Stimulated activated CD4-positive, alpha-beta T cell treated with anti-CD3 and anti-CD28 coated beads, Interleukin-2, amount 100 ng/mL, for 48 hours (primary cell): ENCODE data around the gene HACD3.
A peak's percentile ranks its signal among the peaks of the same experiment; 100 is the strongest.
"Not testable (repeated sequence)": the region's sequence is repeated elsewhere in the genome, so short reads cannot be mapped to it uniquely, and the experiment has no call there.

Experiments used
- DNase-seq, 2 donors: peaks; one replicate each; pipeline ENCODE4 v3.0.0-alpha.2; 2020

Gene HACD3

DNA sequence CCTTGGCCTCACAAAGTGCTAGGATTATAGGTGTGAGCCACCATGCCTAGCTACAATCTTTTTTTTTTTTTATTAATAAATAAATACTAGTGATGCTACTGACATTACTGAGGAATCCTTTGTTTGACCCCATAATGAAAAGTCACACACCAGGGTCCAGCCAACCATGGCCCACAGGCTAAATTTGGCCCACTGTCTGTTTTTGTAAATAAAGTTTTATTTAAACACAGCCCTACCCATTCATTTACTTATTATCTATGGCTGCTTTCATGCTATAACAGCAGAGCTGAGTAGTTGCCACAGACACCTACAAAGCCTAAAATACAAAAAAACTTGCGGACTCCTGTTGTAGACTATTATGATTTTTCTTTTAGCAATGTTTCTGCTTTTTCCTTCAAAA, 73.3 kb downstream of the HACD3 start:
- DNase-seq = no peak

DNA sequence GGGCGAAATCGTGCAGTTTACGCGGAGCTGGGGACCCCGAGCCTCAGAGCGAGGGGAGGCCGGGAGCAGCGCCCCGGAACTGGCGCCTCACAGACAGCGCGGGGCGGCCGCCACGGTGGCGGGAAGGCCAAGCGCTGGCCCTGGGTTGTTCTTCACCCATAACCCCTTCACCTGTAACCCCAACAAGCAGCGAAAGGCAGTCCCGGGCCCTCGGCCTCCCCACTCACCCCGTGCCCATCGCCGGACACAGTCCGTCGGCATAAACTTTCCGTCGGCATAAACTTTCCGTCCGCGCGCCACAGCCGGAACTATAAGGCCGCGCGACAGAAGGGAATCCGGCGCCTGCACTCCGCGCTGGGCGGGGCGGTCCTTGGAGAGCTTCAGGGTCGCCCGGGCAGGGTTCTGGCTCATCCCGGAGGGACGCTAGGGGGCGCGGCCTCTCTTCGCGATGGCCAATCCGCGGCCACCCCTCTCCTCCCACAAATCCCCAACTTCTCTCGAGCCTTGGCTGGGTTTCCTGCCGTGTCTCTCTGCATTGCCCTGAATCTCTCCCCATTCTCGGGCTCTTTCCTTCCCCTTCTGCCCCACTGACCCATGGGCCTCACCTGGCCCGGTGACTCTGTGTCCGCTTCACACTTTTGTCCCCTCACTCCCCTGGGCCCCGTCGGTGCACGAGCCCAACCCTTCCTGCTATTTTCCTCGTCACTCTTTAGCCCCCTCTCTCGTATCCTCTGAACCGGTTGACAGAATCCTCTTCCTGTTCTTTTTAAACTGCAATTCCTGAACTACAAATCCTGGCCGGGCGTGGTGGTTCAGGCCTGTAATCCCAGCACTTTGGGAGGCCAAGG, 80.8 kb downstream of the HACD3 start, which contains the start of gene INTS14:
TSS of gene INTS14 (minus strand) at position 261 of the 848 bp plus-strand sequence. CDS start 3,751 bp downstream, outside the sequence.
- DNase-seq = peak; percentile 97

DNA sequence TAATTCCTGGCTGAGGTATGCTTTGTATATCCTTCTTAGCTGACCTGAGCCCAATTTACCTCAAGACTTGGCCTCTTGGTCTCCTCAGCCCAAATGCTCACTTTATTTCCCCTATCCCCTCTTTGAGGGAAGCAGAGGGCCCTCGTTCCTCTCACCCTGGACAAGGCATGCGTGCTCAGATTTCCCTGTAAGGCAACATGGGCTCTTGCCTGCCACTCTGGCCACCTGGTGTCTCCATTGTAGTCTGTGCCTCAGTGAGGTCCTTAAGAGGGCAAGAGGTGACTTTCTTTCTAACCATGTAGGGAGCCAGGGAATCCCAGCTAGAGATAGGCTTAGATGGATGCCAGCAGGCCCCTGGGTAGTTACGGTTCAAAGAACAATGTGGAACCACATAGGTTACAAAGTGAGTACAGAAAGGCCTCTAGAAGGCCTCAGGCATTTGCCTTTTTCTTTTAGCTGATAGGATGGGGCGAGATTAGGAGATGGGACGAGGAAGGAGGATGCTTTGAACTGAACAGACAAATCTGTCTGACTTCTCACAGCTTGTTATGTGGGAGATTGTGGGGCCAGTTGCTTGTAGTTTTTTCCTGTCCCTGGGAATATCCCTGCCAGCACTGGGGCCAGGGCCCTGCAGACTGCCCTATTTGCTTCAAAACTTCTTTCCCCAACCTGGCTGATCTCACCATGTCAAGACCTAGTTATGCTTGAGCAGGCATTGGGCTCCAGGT, 81.8 kb downstream of the HACD3 start:
- DNase-seq = no peak

DNA sequence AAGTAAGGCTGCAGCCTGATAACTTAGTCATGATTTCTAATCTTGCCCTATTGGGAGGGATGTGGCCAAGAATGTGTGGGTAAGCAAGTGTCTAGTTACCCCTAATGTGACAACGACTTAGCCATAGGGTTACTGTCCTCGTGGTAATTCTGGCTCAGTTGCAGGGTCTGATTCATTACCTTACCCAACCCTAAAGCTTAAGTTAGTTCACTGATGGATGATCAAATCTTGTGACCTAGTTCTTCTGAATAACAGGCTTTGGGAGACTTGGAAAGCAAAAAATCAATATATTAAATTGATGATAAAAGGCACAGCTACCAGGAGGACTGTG, 82.3 kb downstream of the HACD3 start:
- no peak for DNase-seq

DNA sequence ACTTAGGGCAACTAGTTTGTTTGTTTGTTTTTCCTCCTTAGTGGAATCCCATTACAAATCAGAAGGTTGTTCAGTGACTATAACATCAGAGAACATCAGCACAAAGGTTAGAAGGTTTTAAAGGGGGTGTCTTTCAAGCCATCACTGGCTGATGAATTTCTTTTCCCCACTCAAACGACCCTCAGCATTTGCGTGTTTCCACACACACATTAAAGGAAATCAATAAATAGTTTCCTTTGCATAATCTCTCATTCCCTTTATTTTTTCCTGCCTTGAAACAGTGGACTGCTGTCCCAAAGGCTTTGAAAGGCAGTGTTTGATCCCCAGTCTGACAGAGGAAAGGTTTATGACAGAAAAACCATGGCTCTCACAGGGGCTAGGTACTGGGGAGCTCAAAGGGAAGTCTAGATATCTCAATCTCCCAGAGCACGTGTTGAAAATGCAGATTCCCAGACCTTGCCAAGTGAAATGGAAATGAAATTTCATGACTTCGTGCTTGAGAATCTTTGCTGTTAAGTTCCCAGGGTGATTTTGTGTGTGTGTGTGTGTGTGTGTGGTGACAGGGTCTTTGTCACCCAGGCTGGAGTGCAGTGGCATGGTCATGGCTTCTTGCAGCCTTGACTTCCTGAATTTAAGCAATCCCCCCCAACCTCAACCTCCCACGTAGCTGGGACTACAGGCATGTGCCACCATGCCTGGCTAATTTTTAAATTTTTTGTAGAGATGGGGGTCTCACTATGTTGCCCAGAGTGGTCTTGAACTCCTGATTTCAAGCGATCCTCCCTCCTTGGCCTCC, 82.9 kb downstream of the HACD3 start:
- DNase-seq = no peak

DNA sequence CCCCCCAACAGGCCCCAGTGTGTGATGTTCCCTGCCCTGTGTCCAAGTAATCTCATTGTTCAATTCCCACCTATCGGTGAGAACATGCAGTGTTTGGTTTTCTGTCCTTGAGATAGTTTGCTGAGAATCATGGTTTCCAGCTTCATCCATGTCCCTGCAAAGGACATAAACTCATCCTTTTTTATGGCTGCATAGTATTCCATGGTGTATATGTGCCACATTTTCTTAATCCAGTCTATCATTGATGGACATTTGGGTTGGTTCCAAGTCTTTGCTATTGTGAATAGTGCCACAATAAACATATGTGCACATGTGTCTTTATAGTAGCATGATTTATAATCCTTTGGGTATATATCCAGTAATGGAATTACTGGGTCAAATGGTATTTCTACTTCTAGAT, 85.6 kb downstream of the HACD3 start:
- DNase-seq = not testable (repeated sequence)

DNA sequence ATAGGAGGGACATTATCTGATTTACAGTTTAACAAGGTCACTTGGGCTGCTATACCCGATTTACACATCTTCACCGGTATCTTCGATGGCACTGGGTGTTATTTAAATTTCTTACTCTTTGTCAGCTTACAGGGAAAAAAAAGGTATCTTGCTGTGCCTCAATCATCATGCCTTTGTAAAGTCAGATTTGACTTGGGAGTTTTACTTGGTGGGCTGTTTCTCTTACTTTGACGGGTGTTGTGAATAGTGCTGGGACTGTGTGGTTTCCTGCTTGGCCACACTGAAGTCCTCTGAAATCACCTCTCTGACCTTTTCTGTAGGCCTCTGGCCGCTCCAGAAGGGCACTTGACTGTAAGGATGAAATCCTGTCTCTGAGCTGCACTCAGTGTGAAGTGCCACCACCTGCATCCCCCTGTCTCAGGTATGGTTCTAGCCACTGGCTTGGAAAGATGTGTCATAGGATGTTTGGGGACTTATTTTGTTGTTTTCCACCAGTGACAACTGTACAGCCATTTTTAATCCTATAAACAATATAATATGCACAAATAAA, 88.4 kb downstream of the HACD3 start:
- DNase-seq = no peak

DNA sequence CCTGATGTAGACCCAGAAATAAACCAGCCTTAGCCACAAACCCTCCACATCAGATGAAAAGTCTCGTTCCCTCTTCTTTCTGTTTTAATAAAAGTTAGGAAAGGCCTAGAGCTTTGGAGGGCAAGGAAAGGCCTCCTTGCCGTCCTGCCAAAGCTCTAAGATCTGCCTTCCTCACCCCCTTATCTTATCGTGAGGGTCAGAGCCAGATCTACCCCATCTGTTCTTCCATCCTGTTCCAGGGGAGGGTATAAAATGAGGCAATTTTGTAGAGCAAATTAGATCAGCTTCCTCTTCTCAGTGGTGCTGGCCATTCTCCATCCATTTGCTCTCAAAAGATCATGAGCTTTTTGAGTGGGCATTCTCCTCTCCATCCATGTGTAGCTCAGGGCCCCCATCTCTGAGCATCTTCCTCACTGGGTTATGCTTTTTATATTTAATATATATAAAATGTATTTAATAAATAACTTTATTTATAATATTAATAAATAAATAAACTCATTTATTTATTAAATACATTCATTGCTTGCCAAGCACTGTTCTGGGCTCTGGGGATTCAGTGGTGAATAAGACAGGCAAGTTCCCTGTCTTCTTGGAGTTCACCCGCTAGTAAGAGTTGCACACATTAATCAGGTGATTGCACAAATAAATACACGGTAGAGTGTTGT, 89.5 kb downstream of the HACD3 start:
- no peak for DNase-seq

DNA sequence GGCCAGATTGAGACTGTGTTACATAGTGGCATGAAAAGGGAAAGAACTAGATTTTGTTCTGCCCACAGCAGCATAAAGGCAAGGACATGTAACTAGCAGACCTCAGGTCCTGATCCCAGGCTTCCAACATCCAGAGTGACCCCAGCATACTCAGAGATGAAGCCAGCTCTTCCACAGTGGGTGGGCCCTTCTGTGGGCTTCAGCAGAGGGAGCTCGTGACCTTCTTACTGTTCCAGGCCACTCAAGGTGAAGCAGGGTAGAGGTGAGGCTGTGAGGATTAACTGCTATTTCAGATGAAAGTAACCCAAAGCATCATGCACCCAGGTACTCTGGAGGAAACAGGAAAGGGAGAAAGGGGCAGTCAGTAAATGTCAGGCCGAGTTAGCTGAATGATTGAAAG, 90.6 kb downstream of the HACD3 start:
- no peak for DNase-seq

DNA sequence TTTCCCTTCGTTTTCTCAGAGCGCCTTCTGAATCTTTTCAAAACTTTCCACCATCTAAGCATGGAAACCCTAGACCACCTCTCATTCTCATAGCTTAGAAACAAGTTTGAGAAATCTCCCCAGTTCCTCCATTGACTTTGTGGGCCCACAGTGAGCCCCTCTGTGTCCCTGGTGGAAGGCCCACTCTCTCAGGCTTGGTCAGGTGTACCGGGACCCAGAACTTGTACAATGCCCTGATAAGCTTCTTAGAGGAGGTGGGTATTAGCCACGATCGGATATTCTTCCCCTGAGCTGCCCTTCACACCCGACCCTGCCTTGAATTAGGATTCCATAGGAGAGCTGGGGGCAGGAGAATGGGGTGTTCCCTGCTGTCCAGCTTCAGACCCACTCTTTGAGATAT, 91.4 kb downstream of the HACD3 start, which contains the start of gene SLC24A1:
TSS of gene SLC24A1 (plus strand) at position 301 of the 400 bp plus-strand sequence. CDS start 2,143 bp downstream, outside the sequence.
- DNase-seq = no peak

DNA sequence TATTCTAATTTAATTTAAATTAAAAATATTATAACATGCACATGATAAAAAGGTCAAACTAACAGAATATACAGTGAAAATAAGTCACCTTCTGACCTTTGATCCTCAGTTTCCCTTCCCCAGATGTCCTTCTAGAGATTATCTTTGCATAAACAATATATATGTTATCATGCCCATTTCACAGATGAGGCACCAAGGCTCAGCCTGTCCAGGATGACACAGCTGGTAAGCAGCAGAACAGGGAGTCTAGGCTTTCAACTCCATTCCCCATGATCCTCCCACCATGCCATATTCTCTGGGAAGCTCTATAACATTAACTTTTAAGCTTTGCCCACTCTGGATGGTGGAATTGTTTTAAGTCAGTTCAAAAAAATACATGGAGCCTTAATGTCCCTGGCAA, 92.8 kb downstream of the HACD3 start:
- no peak for DNase-seq

DNA sequence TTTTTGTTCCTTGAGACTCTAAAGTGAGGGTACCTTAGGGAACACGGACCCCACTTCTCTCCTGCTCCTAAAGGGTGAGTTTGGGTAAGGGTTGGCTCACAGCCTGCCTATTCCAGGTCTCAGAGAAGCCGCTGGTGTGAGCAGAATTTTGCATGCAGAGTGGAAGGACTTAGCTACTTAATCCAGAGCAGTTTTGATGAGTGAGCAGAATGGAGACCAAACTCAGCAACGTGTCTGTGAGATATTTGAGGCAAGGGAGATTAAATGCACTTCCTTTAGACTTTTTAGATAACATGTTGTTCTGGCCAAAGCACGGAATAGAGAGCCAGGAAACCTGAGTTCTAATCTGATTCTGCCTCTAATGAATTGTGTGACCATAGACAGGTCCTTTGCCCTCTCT, 96.6 kb downstream of the HACD3 start:
- DNase-seq = no peak
